K562 (cell line): ENCODE data around the gene MMP19. TPM values are rescaled to one million over a fixed set of nuclear protein-coding genes. Genes with fewer than 3 reads are reported as not detected.

Experiments
- BRD4 ChIP-seq: fragments of 200-600 bp; sonication (generic); IDR thresholded peaks from 2 replicates; pipeline ENCODE4 v1.6.1; 2017; ENCODE audit warnings: inconsistent platforms
- DACH1 ChIP-seq: fragments of 450-650 bp; IDR thresholded peaks from 2 replicates; pipeline ENCODE4 v1.6.1; 2018; ENCODE audit not compliant: partially characterized antibody
- DMBX1 ChIP-seq: fragments of 250-450 bp; sonication (Bioruptor Pico); IDR thresholded peaks from 2 replicates; pipeline ENCODE4 v1.8.0; 2022; ENCODE audit warnings: inconsistent platforms, mild to moderate bottlenecking, moderate library complexity, borderline replicate concordance
- DNMT1 ChIP-seq: fragments of 450-650 bp; IDR thresholded peaks from 2 replicates; pipeline ENCODE4 v1.6.1; 2016; ENCODE audit warnings: antibody characterized with exemption, mild to moderate bottlenecking
- ETV6 ChIP-seq, 3 experiments: fragments of 150-350 bp in 1 of 3; sonication (generic) in 1 of 3; formaldehyde crosslinking in 1 of 3; IDR thresholded peaks; 2 replicates each; pipeline versions ENCODE4 v1.6.1 to v1.8.0; 2014 to 2022; ENCODE audit warnings: borderline replicate concordance in 2 of 3, low read depth in 2 of 3, antibody characterized with exemption in 1 of 3, low read length in 1 of 3, mild to moderate bottlenecking in 1 of 3, missing genetic modification reagents in 1 of 3
- FIP1L1 ChIP-seq: fragments of 200-400 bp; formaldehyde crosslinking; IDR thresholded peaks from 2 replicates; pipeline ENCODE4 v1.6.1; 2018; ENCODE audit warnings: mild to moderate bottlenecking, low read depth, low read length; ENCODE audit not compliant: poor library complexity, severe bottlenecking
- FOXJ3 ChIP-seq: sonication (generic); formaldehyde crosslinking; IDR thresholded peaks from 2 replicates; pipeline ENCODE4 v1.4.0; 2020; ENCODE audit warnings: mild to moderate bottlenecking, missing genetic modification reagents
- FUS ChIP-seq: fragments of 200-400 bp; formaldehyde crosslinking; optimal IDR thresholded peaks from 2 replicates; pipeline ENCODE3; 2017; ENCODE audit warnings: low read depth, low read length
- HDAC1 ChIP-seq, 2 experiments: fragments of 450-650 bp; IDR thresholded peaks; 2 replicates each; pipeline ENCODE4 v1.6.1; 2016 to 2017; ENCODE audit warnings: inconsistent platforms in 1 of 2, mild to moderate bottlenecking in 1 of 2, moderate library complexity in 1 of 2
- HDGF ChIP-seq: fragments of 450-650 bp; IDR thresholded peaks from 2 replicates; pipeline ENCODE4 v1.6.1; 2016
- HES1 ChIP-seq: fragments of 450-650 bp; IDR thresholded peaks from 2 replicates; pipeline ENCODE4 v1.6.1; 2016; ENCODE audit warnings: low read depth, mild to moderate bottlenecking, moderate library complexity
- JUNB ChIP-seq: fragments of 450-650 bp; formaldehyde crosslinking; conservative IDR thresholded peaks from 2 replicates; pipeline ENCODE4 v1.4.0; 2020; ENCODE audit warnings: mild to moderate bottlenecking
- KLF10 ChIP-seq: fragments of 250-450 bp; sonication (Bioruptor Pico); IDR thresholded peaks from 2 replicates; pipeline ENCODE4 v1.6.1; 2021; ENCODE audit warnings: matching md5 sums
- MCM7 ChIP-seq, 2 experiments: fragments of 450-650 bp; IDR thresholded peaks; 2 replicates each; pipeline ENCODE4 v1.6.1; 2016 to 2018
- MLLT1 ChIP-seq, 2 experiments: fragments of 450-650 bp; IDR thresholded peaks; 2 replicates each; pipeline ENCODE4 v1.6.1; 2016
- NR0B1 ChIP-seq: fragments of 450-650 bp; IDR thresholded peaks from one replicate; pipeline ENCODE4 v1.6.1; 2018; ENCODE audit warnings: mild to moderate bottlenecking, moderate library complexity; ENCODE audit not compliant: partially characterized antibody
- NR2F6 ChIP-seq: fragments of 450-650 bp; formaldehyde crosslinking; IDR thresholded peaks from 2 replicates; pipeline ENCODE4 v1.4.0; 2020; ENCODE audit warnings: mild to moderate bottlenecking
- PRMT5 ChIP-seq: sonication (generic); formaldehyde crosslinking; IDR thresholded peaks from 2 replicates; pipeline ENCODE4 v1.5.0; 2020; ENCODE audit warnings: missing genetic modification reagents
- PRPF4 ChIP-seq: fragments of 200-400 bp; formaldehyde crosslinking; IDR thresholded peaks from one replicate; pipeline ENCODE4 v1.6.1; 2017; ENCODE audit warnings: low read length, low read depth, mild to moderate bottlenecking; ENCODE audit not compliant: insufficient read depth, poor library complexity, severe bottlenecking
- RBBP5 ChIP-seq: fragments of 200-600 bp; sonication (generic); IDR thresholded peaks from 2 replicates; pipeline ENCODE4 v1.6.1; 2012; ENCODE audit warnings: borderline replicate concordance, mild to moderate bottlenecking, low read length, control low read depth, inconsistent platforms; ENCODE audit not compliant: insufficient read depth, poor library complexity, severe bottlenecking
- TBL1XR1 ChIP-seq, 2 experiments: IDR thresholded peaks; 2 replicates each; pipeline ENCODE4 v1.6.1; 2012; ENCODE audit warnings: improper control_type of control experiment in 2 of 2, low read length in 2 of 2, mild to moderate bottlenecking in 1 of 2
- TCF3 ChIP-seq: sonication (generic); formaldehyde crosslinking; IDR thresholded peaks from 2 replicates; pipeline ENCODE4 v1.4.0; 2020; ENCODE audit warnings: mild to moderate bottlenecking, missing genetic modification reagents
- ZBTB7A ChIP-seq: IDR thresholded peaks from 2 replicates; pipeline ENCODE4 v1.6.1; 2011; ENCODE audit warnings: low read depth, mild to moderate bottlenecking, low read length, moderate library complexity, borderline replicate concordance; ENCODE audit not compliant: control insufficient read depth
- ZNF143 ChIP-seq: sonication (generic); formaldehyde crosslinking; IDR thresholded peaks from 2 replicates; pipeline ENCODE4 v1.9.0; 2022; ENCODE audit warnings: mild to moderate bottlenecking, missing genetic modification reagents
- ZNF175 ChIP-seq: fragments of 200-800 bp; sonication (Bioruptor generic); IDR thresholded peaks from 2 replicates; pipeline ENCODE4 v1.6.1; 2016; ENCODE audit warnings: low read depth, mild to moderate bottlenecking, missing genetic modification characterization, missing compliant biosample characterization
- ZNF77 ChIP-seq: fragments of 250-450 bp; sonication (Bioruptor Pico); IDR thresholded peaks from 2 replicates; pipeline ENCODE4 v1.5.0; 2020
- polyA plus RNA-seq, 8 experiments: library from polyadenylated mRNA; depleted of rRNA in 4 of 8; stranded (reverse) in 5 of 8; unstranded in 3 of 8; fragments of >200 nt; fragmentation: Nextera tagmentation in 2 of 8; fragmentation: Illumina TruSeq in 1 of 8; extraction: Ambion mirVana in 2 of 8; extraction: Trizol in 1 of 8; gene quantifications; 2 replicates each; pipeline versions ENCODE4 v1.2.1 to v1.2.3, GENCODE V29; 2011 to 2014; ENCODE audit warnings: inconsistent platforms in 1 of 8, missing spikeins in 1 of 8
- total RNA-seq, 7 experiments: library from RNA; depleted of rRNA in 6 of 7; stranded (reverse); fragments of >200 nt in 6 of 7; fragmentation: Illumina TruSeq in 2 of 7; extraction: Trizol in 2 of 7; gene quantifications; 2 replicates each; pipeline versions ENCODE4 v1.2.1 to v1.2.3, GENCODE V29; 2011 to 2021; ENCODE audit warnings: low replicate concordance in 1 of 7

The MMP19 gene
- total and polyA plus RNA-seq, 9 of the 15 experiments (the other 6 are each of a cell fraction or from before 2014, with no cell fraction given), result 0.14 to 1.6 (median 0.66) TPM

- TF ChIP-seq HES1 (no peak), FIP1L1 (no peak), MCM7 (IDR thresholded peaks at IDR 0.05) (no peak), ZNF143 (CRISPR knock-in tag) (no peak), ZNF77 (no peak), ZNF175 (no peak), DACH1 (no peak), MLLT1 (IDR thresholded peaks at IDR 0.05) (peak in 1 of 2 experiments; percentile 23; a peak in 1 of 4 replicates), BRD4 (no peak), NR2F6 (no peak), ZBTB7A (0 out of 2 replicates have a peak, but pooled peaks have one; percentile 1), TCF3 (no peak), JUNB (CRISPR knock-in tag) (no peak), PRMT5 (no peak), PRPF4 (no peak), DMBX1 (no peak), HDAC1 (IDR thresholded peaks at IDR 0.05) (peak in 1 of 2 experiments; percentile 97; a peak in 2 of 4 replicates), HDGF (no peak), ETV6 (IDR thresholded peaks at IDR 0.05; ENCODE audit: borderline replicate concordance in 1 of 2, low read depth in 2 of 2, low read length in 1 of 2) (0 out of 4 replicates have a peak, but pooled peaks of 1 of the 2 experiments have one; percentile 13), ETV6 (CRISPR knock-in tag; IDR thresholded peaks at IDR 0.05; ENCODE audit: borderline replicate concordance) (no peak), NR0B1 (no peak), RBBP5 (no peak), TBL1XR1 (IDR thresholded peaks at IDR 0.05; ENCODE audit: low read length in 2 of 2) (no peak), DNMT1 (no peak), KLF10 (CRISPR knock-in tag) (no peak), FOXJ3 (CRISPR knock-in tag) (no peak), FUS (no peak)
Observed at GRCh38 chr12:55818140-55818728, 24.5 kb downstream of the MMP19 start (continued).
